IgD-negative memory B cell (primary cell): ENCODE measurements around the gene PPP1R12C. TPM values are rescaled to one million over a fixed set of nuclear protein-coding genes. Genes with fewer than 3 reads are reported as not detected.
"Not testable (repeated sequence)": the region's sequence is repeated elsewhere in the genome, so short reads cannot be mapped to it uniquely, and the experiment has no call there.

ENCODE experiments used
- H3K27ac Mint-ChIP-seq, 3 donors: one replicate each; pipeline ENCODE4 v1.8.0; 2020 to 2022; ENCODE audit warnings: mild to moderate bottlenecking in 3 of 3, mixed read lengths in 3 of 3, moderate library complexity in 1 of 3
- H3K27me3 Mint-ChIP-seq: one replicate; pipeline ENCODE4 v1.8.0; 2021; ENCODE audit warnings: mixed read lengths
- H3K36me3 Mint-ChIP-seq: one replicate; pipeline ENCODE4 v1.8.0; 2020; ENCODE audit warnings: mild to moderate bottlenecking, mixed read lengths
- H3K4me1 Mint-ChIP-seq, 3 donors: one replicate each; pipeline ENCODE4 v1.8.0; 2020 to 2022; ENCODE audit warnings: mixed read lengths in 3 of 3, mild to moderate bottlenecking in 1 of 3
- H3K4me3 Mint-ChIP-seq, 4 donors: one replicate each; pipeline ENCODE4 v1.8.0; 2020 to 2022; ENCODE audit warnings: mild to moderate bottlenecking in 4 of 4, mixed read lengths in 4 of 4, moderate library complexity in 3 of 4
- H3K9me3 Mint-ChIP-seq, 3 donors: one replicate each; pipeline ENCODE4 v1.8.0; 2020 to 2021; ENCODE audit warnings: mixed read lengths in 3 of 3, mild to moderate bottlenecking in 1 of 3
- polyA plus RNA-seq: library from polyadenylated mRNA; unstranded; fragments of 300-500 nt; fragmentation: Illumina TruSeq; gene quantifications from one replicate; pipeline ENCODE4 v1.2.3, GENCODE V29; 2021

The PPP1R12C gene
- polyA plus RNA-seq: 7.4 TPM

GRCh38 chr19:55116859-55117662, at the start of gene PPP1R12C:
Gene PPP1R12C (minus strand): TSS chr19:55117637. CDS start chr19:55117543, 94 bp downstream.
- H3K9me3 Mint-ChIP-seq: peaks cover 0 to 2% (median 0%) of the 10 kb centered on the region in 3 donors
- peak within 1 kb of the TSS; percentile 96 to 99 (median 98) for H3K4me3 Mint-ChIP-seq
- H3K27me3 Mint-ChIP-seq: no peaks in the 10 kb centered on the region
- peaks cover 28 to 34% (median 32%) of the 10 kb centered on the region in 3 donors for H3K4me1 Mint-ChIP-seq
- H3K27ac Mint-ChIP-seq: peak within 1 kb of the TSS; percentile 89 to 99 (median 96)
- H3K36me3 Mint-ChIP-seq: no peaks in the 10 kb centered on the region

- peak within 1 kb of the TSS in 3 of 4 donors; percentile 25 to 76 (median 69) for H3K4me3 Mint-ChIP-seq
- no peaks in the 10 kb centered on the region for H3K36me3 Mint-ChIP-seq
- H3K4me1 Mint-ChIP-seq: peaks cover 0 to 8% (median 8%) of the 10 kb centered on the region in 3 donors
- H3K9me3 Mint-ChIP-seq: peaks cover 3 to 4% (median 3%) of the 10 kb centered on the region in 3 donors
- H3K27ac Mint-ChIP-seq: peak within 1 kb of the TSS; percentile 25 to 85 (median 64)
- peaks cover 49% of the 10 kb centered on the region for H3K27me3 Mint-ChIP-seq
Observed at GRCh38 chr19:55166530-55167268, 49.3 kb upstream of the PPP1R12C start, which contains the start of gene DNAAF3. Gene DNAAF3 (minus strand): TSS chr19:55166613. CDS start chr19:55166413, 200 bp downstream.

- H3K4me3 Mint-ChIP-seq: peak overlapping the region in 3 of 4 donors; percentile 21 to 76 (median 69)
- peaks cover 3 to 4% (median 3%) of the 10 kb centered on the region in 3 donors for H3K9me3 Mint-ChIP-seq
- peaks cover 45% of the 10 kb centered on the region for H3K27me3 Mint-ChIP-seq
- H3K36me3 Mint-ChIP-seq: no peaks in the 10 kb centered on the region
- H3K4me1 Mint-ChIP-seq: peaks cover 0 to 8% (median 8%) of the 10 kb centered on the region in 3 donors
- peak overlapping the region in 2 of 3 donors; percentile 23 to 85 for H3K27ac Mint-ChIP-seq
Observed at GRCh38 chr19:55165952-55166529, 48.6 kb upstream of the PPP1R12C start.

DNA sequence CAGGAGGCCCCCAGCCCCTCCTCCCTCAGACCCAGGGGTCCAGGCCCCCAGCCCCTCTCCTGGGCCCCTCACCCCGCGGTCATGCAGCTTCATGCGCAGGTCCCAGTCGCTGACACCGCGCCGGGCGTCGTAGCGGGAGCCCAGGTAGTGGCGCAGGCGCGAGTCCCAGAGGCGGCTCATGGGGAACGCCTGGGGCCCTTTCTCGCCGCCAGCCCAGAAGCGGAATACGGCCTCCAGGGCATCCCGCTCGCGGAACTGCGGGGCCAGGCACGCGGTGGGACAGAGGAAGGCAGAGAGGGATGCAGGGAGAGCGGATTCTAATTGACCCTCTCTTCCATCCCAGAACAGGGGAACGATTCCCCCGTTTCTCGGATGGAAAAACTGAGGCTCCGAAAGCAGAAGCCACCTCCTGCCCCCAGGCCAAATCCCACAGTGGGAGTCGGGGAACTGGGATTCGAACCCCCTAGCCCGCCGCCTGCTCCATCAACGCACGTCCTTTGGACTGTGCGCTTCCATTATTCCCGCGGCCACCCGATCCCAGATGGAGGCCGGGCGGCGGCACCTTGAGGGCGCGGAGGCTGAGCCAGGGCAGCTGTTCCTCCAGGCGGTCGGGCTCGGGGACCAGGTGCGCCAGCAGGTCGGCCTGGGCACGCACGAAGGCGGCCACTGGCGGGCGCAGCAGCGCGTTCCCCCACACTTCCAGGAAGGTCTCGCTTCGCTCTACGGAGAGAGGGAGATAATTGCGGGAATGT, 44.3 kb upstream of the PPP1R12C start:
- no peak overlapping the region for H3K27ac Mint-ChIP-seq
- no peak overlapping the region for H3K4me3 Mint-ChIP-seq
- H3K9me3 Mint-ChIP-seq: peaks cover under 1 to 4% (median 2%) of the 10 kb centered on the region in 3 donors
- H3K27me3 Mint-ChIP-seq: peaks cover 48% of the 10 kb centered on the region
- H3K4me1 Mint-ChIP-seq: peaks cover 0 to 4% (median 3%) of the 10 kb centered on the region in 3 donors
- H3K36me3 Mint-ChIP-seq: no peaks in the 10 kb centered on the region

GRCh38 chr19:55160986-55161365, 43.5 kb upstream of the PPP1R12C start:
- H3K9me3 Mint-ChIP-seq: peaks cover 0 to 3% (median 0%) of the 10 kb centered on the region in 3 donors
- no peaks in the 10 kb centered on the region for H3K36me3 Mint-ChIP-seq
- peaks cover 0 to 1% (median 0%) of the 10 kb centered on the region in 3 donors for H3K4me1 Mint-ChIP-seq
- H3K27me3 Mint-ChIP-seq: peaks cover 49% of the 10 kb centered on the region
- no peak overlapping the region for H3K4me3 Mint-ChIP-seq
- no peak overlapping the region for H3K27ac Mint-ChIP-seq

DNA sequence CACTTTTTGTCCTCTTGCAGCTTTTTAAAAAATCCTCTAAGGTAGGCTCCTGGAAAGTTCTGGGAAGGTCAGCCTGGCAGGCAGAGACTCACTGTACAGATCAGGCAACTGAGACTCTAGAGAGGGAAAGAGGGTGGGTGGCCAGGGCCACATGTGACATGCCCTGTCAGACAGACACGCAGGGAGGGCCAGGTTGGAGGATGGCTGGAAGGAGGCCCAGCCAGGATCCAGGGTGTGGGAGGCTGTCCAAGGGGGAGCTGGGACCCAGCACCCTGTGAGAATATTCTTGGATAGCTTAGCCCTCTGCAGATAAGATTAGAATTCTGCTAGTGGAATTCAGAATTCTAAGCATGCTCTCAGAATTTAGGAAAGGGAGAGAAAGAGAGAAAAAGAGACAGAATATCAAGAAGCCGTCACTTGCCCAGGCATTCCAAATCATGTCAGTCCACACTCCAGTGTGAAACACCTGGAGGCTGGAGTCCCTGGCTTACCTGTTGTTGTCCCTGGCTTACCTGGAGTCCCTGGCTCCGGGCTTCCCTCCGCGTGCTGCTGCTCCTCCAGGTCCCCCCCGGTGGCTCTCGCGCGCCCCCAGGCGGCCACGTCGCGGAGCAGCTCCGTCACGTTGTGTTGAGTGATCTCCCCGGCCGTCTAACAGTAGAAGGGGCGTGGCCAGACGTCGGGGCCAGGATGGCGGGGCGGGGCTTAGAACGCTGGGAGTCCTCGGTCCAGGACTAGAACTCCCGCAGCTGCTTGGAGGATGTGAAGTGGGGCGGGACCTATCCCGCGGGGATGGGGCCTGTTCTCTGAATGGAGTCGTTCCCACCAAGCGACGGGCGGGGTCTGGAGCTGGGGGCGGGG, 42.9 kb upstream of the PPP1R12C start:
- H3K9me3 Mint-ChIP-seq: peaks cover 0 to 3% (median 0%) of the 10 kb centered on the region in 3 donors
- peak overlapping the region in 1 of 4 donors; percentile 41 for H3K4me3 Mint-ChIP-seq
- no peaks in the 10 kb centered on the region for H3K36me3 Mint-ChIP-seq
- H3K4me1 Mint-ChIP-seq: peaks cover 0 to 1% (median 0%) of the 10 kb centered on the region in 3 donors
- peaks cover 46% of the 10 kb centered on the region for H3K27me3 Mint-ChIP-seq
- peak overlapping the region in 1 of 3 donors; percentile 71 for H3K27ac Mint-ChIP-seq

- H3K27me3 Mint-ChIP-seq: peaks cover 47% of the 10 kb centered on the region
- no peak overlapping the region for H3K27ac Mint-ChIP-seq
- H3K36me3 Mint-ChIP-seq: peaks cover 6% of the 10 kb centered on the region
- peaks cover 0 to 7% (median 0%) of the 10 kb centered on the region in 3 donors for H3K9me3 Mint-ChIP-seq
- H3K4me1 Mint-ChIP-seq: peaks cover 0 to 8% (median 2%) of the 10 kb centered on the region in 3 donors
- no peak overlapping the region for H3K4me3 Mint-ChIP-seq
Observed at GRCh38 chr19:55158848-55159749, 41.7 kb upstream of the PPP1R12C start.

DNA sequence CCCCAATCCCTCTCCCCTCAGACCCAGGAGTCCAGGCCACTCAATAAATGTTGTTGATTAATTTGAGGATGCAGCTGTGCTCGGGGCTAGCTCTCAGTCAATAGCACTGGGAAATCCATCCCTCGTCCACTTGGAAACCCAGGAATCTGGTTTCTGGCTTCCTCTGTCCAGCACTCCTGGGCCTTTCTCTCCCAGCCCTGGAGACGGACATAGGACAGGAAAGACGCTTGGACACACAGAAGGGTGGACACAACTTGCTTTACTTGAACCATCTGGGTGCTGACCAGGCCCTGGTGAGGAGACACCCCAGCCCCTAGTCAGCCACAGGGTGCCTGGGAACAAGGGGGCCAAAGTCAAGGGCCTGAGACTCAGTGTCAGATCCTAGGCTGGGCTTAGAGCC, 41.0 kb upstream of the PPP1R12C start:
- no peak overlapping the region for H3K27ac Mint-ChIP-seq
- no peak overlapping the region for H3K4me3 Mint-ChIP-seq

DNA sequence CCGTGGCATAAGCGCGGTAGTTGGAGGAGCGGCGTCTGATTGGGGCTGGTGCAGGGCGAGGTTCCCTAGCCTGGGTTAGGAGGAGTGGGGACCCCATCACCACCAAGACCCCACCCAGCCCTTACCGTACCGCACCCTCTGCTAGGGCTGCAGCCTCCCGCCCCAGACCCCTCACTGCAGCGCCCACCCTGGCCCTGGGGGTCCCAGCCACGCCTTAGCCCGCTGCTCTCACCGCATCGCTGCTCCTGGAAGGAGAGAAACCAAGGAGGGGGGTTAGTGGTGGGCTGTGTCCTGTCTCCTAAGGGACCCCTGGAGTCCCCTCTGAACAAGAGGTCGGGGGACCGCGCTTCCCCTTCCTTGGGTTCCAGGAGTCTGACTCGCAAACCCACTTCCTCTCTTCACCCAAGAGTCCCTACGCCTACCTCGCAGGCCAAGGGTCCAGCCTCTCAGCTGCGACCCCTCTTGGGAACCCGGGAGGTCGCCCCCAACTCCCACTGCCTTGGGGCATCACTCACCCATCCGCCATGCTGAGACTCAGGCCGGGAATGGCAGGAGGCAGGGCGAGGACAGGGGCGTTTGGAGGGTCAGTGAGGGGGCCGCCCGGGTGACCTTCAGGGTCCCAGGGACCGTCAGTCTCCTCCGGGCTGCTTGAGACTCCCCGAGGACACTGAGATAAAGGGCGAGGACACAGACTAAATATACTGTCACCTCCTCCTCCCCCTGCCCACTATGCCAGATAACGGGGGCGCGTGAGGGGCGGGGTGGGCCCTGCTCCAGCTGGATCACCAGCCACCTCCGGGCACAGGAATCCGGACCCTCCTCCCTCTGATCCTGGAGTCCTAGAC, 39.8 kb upstream of the PPP1R12C start, which contains the start of gene TNNI3:
TNNI3 (minus strand) TSS at position 669 of the 845 bp plus-strand sequence; CDS start at position 526, 143 bp downstream.
- peaks cover 40% of the 10 kb centered on the region for H3K27me3 Mint-ChIP-seq
- no peak within 1 kb of the TSS for H3K27ac Mint-ChIP-seq
- H3K4me1 Mint-ChIP-seq: peaks cover 0 to 13% (median 7%) of the 10 kb centered on the region in 3 donors
- H3K4me3 Mint-ChIP-seq: peak within 1 kb of the TSS in 1 of 4 donors; percentile 21
- H3K9me3 Mint-ChIP-seq: peaks cover 0 to 8% (median 0%) of the 10 kb centered on the region in 3 donors
- H3K36me3 Mint-ChIP-seq: peaks cover 6% of the 10 kb centered on the region

More for the DNA sequence above, 41.0 kb upstream of the PPP1R12C start:
- H3K4me1 Mint-ChIP-seq: peaks cover 0 to 12% (median 6%) of the 10 kb centered on the region in 3 donors
- peaks cover 0 to 8% (median 0%) of the 10 kb centered on the region in 3 donors for H3K9me3 Mint-ChIP-seq
- peaks cover 44% of the 10 kb centered on the region for H3K27me3 Mint-ChIP-seq
- H3K36me3 Mint-ChIP-seq: peaks cover 6% of the 10 kb centered on the region

GRCh38 chr19:55156202-55157063, 39.0 kb upstream of the PPP1R12C start:
- H3K36me3 Mint-ChIP-seq: peaks cover 6% of the 10 kb centered on the region
- H3K9me3 Mint-ChIP-seq: peaks cover 0 to 14% (median 0%) of the 10 kb centered on the region in 3 donors
- H3K4me1 Mint-ChIP-seq: peaks cover 0 to 18% (median 11%) of the 10 kb centered on the region in 3 donors
- H3K27me3 Mint-ChIP-seq: peaks cover 38% of the 10 kb centered on the region
- H3K27ac Mint-ChIP-seq: no peak overlapping the region
- peak overlapping the region in 1 of 4 donors; percentile 21 for H3K4me3 Mint-ChIP-seq

DNA sequence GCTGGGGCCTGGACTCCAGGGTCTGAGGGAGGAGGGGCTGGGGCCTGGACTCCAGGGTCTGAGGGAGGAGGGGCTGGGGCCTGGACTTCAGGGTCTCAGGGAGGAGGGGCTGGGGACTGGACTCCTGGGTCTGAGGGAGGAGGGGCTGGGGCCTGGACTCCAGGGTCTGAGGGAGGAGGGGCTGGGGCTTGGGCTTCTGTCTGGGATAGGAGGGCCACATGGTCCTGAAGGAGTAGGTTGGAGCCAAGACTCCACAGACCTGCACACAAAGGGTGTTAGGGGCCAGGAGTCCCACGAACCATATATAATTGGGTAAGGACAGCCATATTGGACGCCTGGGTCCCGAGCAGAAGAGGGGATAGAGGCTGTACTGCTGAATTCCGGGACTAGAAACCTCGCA, 38.3 kb upstream of the PPP1R12C start:
- Mint-ChIP-seq H3K4me3 (peak overlapping the region in 1 of 4 donors; percentile 65), H3K4me1 (peaks cover 0 to 18% (median 11%) of the 10 kb centered on the region in 3 donors), H3K9me3 (peaks cover 0 to 16% (median 0%) of the 10 kb centered on the region in 3 donors), H3K27me3 (peaks cover 38% of the 10 kb centered on the region)
- H3K36me3 Mint-ChIP-seq, H3K27ac Mint-ChIP-seq: not testable (repeated sequence)
